ENCODE data around the gene PTPRD.
"Not testable (repeated sequence)": the region's sequence is repeated elsewhere in the genome, so short reads cannot be mapped to it uniquely, and the experiment has no call there.

Gene PTPRD

GRCh38 chr9:9970514-9970913 is 642.3 kb downstream of the PTPRD start:
- Mint-ChIP-seq H3K9me3 (peaks cover 3% of the 10 kb centered on the region), H3K4me1 (no peaks in the 10 kb centered on the region), H3K4me3 (no peak overlapping the region), H3K36me3 (no peaks in the 10 kb centered on the region), H3K27ac (no peak overlapping the region)
- ATAC-seq = no peak
- no peak for DNase-seq (ENCODE audit: low spot score in 2 of 2)

GRCh38 chr9:9963841-9964240 is 649.0 kb downstream of the PTPRD start:
- H3K27ac Mint-ChIP-seq = no peak overlapping the region
- peaks cover 12% of the 10 kb centered on the region for H3K9me3 Mint-ChIP-seq
- no peak overlapping the region for H3K4me3 Mint-ChIP-seq
- H3K36me3 Mint-ChIP-seq = no peaks in the 10 kb centered on the region
- no peaks in the 10 kb centered on the region for H3K4me1 Mint-ChIP-seq
- DNase-seq (ENCODE audit: low spot score in 2 of 2) (no peak), ATAC-seq (no peak)

DNA sequence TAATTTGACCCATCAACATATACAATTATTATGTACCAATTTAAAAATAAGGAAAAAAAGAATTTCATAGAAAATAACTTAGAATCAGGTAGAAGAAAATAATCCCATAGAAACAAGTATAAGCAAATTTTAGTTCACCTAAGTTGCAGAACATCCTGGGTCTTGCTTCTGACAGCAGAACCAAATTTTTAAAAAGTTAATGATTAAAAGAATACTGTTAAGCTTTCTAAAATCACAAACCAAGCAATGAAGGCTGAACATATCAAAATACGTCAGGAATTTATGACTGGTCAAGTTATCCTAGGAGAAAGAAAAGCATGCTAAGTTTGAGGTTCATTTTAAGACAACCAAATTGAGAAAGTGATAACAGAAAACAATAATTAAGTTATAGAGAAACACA is 650.9 kb downstream of the PTPRD start:
- Mint-ChIP-seq H3K4me1 (no peaks in the 10 kb centered on the region), H3K36me3 (no peaks in the 10 kb centered on the region), H3K9me3 (peaks cover 12% of the 10 kb centered on the region), H3K4me3 (no peak overlapping the region), H3K27ac (no peak overlapping the region)
- ATAC-seq = no peak
- DNase-seq (ENCODE audit: low spot score in 2 of 2) = no peak

GRCh38 chr9:9961487-9961886 is 651.3 kb downstream of the PTPRD start:
- Mint-ChIP-seq H3K4me1 (no peaks in the 10 kb centered on the region), H3K27ac (no peak overlapping the region), H3K4me3 (no peak overlapping the region), H3K9me3 (peaks cover 12% of the 10 kb centered on the region), H3K36me3 (no peaks in the 10 kb centered on the region)
- DNase-seq (ENCODE audit: low spot score in 2 of 2) (no peak), ATAC-seq (no peak)

- H3K36me3 Mint-ChIP-seq = no peaks in the 10 kb centered on the region
- ATAC-seq (no peak), DNase-seq (ENCODE audit: low spot score in 2 of 2) (no peak)
- peaks cover 4% of the 10 kb centered on the region for H3K9me3 Mint-ChIP-seq
- no peak overlapping the region for H3K27ac Mint-ChIP-seq
- no peak overlapping the region for H3K4me3 Mint-ChIP-seq
- no peaks in the 10 kb centered on the region for H3K4me1 Mint-ChIP-seq
Observed at GRCh38 chr9:9951556-9952160, 661.1 kb downstream of the PTPRD start.

DNA sequence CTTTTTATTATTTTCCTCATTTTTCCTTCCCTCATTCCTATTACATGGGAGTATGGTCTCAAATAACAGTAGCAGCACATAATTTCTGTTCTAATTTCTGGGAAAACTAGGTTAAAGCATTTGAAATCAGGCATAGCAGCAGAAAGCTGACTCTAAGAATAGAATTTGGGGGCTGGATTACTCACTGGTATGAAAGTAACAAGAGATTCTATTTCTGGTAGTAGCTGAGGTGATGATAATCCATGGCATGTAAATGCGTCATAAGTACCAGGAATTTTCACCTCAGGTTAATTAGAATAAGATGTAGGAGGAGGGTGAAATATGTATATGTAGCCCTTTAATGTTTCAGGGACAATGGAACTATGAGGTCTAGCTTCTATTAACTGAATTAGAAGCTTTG is 662.0 kb downstream of the PTPRD start:
- DNase-seq (ENCODE audit: low spot score in 2 of 2) (no peak), ATAC-seq (no peak)
- peaks cover 4% of the 10 kb centered on the region for H3K9me3 Mint-ChIP-seq
- no peak overlapping the region for H3K27ac Mint-ChIP-seq
- no peaks in the 10 kb centered on the region for H3K4me1 Mint-ChIP-seq
- no peak overlapping the region for H3K4me3 Mint-ChIP-seq
- H3K36me3 Mint-ChIP-seq = no peaks in the 10 kb centered on the region

DNA sequence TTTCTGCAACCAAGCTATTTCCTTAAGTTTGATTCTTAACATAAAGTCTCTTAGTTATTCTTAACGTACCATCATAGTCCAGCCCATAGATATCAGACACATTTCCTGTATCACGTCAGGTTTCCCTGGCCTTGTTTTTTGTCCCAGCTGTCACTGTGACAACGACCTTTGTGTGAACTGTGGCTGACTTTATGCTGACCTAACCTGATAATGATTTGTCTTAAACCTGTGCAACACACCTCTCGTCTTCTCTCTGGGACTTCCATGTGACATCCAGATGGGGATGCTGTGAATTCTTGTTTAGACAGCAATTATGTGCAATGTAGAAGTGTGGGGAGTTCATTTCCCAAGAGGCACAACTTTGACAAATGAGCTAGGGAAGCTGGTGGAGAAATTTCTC is 662.8 kb downstream of the PTPRD start:
- DNase-seq (ENCODE audit: low spot score in 2 of 2) = no peak
- ATAC-seq = no peak
- H3K27ac Mint-ChIP-seq = no peak overlapping the region
- no peaks in the 10 kb centered on the region for H3K36me3 Mint-ChIP-seq
- no peaks in the 10 kb centered on the region for H3K4me1 Mint-ChIP-seq
- no peak overlapping the region for H3K4me3 Mint-ChIP-seq
- peaks cover 4% of the 10 kb centered on the region for H3K9me3 Mint-ChIP-seq

- no peak overlapping the region for H3K4me3 Mint-ChIP-seq
- H3K9me3 Mint-ChIP-seq = peaks cover 4% of the 10 kb centered on the region
- H3K36me3 Mint-ChIP-seq = no peaks in the 10 kb centered on the region
- DNase-seq (ENCODE audit: low spot score in 2 of 2) (no peak), ATAC-seq (no peak)
- H3K4me1 Mint-ChIP-seq = no peaks in the 10 kb centered on the region
- H3K27ac Mint-ChIP-seq = no peak overlapping the region
Observed at GRCh38 chr9:9949368-9949767, 663.4 kb downstream of the PTPRD start.

- no peak for DNase-seq (ENCODE audit: low spot score in 2 of 2)
- Mint-ChIP-seq H3K4me3 (no peak overlapping the region), H3K4me1 (no peaks in the 10 kb centered on the region)
Observed at GRCh38 chr9:9945966-9946365, 666.8 kb downstream of the PTPRD start.

DNA sequence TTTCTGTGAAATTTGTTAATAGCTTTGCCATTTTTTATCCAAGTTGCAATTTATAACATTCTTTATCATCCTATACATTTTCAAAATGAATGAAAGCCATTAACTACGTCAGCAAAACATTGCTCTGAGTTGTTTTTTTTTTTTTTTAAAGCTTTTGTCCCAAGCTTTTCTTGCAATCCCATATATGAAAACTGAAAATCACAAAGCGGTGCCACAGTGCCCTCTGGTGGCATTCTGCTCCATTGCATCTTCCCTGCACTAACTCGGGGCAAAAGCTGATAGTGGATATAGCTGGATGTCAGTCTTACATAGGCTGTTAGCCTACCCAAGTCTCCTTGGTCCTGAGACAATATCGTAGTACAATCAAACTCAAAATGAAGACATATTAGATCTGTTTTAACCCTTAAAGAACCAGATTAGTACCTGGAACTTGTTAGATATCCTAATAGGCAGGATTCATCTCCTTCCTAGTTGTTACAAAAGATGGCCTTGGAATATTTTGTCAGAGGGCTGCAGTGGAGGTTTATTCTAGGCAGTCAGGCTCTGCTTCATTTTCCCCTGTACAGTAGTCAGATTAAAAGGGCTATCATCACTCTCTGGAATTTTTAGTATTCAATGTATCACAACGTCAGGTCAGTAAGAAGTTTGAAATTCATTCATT is 669.9 kb downstream of the PTPRD start:
- ATAC-seq (peak; percentile 42), DNase-seq (ENCODE audit: low spot score in 2 of 2) (peak; percentile 23 to 61)
- no peaks in the 10 kb centered on the region for H3K4me1 Mint-ChIP-seq
- H3K4me3 Mint-ChIP-seq = no peak overlapping the region
- no peaks in the 10 kb centered on the region for H3K36me3 Mint-ChIP-seq
- no peak overlapping the region for H3K27ac Mint-ChIP-seq
- no peaks in the 10 kb centered on the region for H3K9me3 Mint-ChIP-seq

More at GRCh38 chr9:9945966-9946365, 666.8 kb downstream of the PTPRD start:
- ATAC-seq = no peak
- Mint-ChIP-seq H3K9me3 (peaks cover 4% of the 10 kb centered on the region), H3K27ac (no peak overlapping the region), H3K36me3 (no peaks in the 10 kb centered on the region)

DNA sequence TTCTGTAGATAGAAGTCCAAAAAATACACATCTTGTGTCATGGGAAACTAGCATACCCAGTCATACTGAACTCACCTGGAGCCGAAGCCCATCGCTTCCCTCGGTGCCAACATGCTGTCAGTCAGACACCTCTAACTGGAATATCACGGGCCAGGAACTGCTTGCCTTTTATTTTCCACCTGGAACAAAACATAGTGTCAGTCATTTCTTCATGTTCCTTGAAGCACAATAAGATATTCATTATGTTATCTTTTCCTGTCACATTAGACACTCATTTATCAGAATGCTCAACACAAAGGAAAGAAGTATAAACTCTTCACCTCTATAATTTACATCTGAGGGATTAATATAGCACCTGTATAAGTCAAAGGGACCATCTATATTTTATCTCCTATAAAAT is 674.4 kb downstream of the PTPRD start:
- ATAC-seq (no peak), DNase-seq (ENCODE audit: low spot score in 2 of 2) (no peak)
- Mint-ChIP-seq H3K4me3 (no peak overlapping the region), H3K36me3 (no peaks in the 10 kb centered on the region), H3K9me3 (peaks cover 3% of the 10 kb centered on the region), H3K27ac (no peak overlapping the region), H3K4me1 (no peaks in the 10 kb centered on the region)

GRCh38 chr9:9931464-9931863 is 681.3 kb downstream of the PTPRD start:
- not testable (repeated sequence) for ATAC-seq; H3K36me3 Mint-ChIP-seq; H3K4me3 Mint-ChIP-seq; H3K9me3 Mint-ChIP-seq; H3K27ac Mint-ChIP-seq; H3K4me1 Mint-ChIP-seq; DNase-seq (ENCODE audit: low spot score in 2 of 2)

GRCh38 chr9:9924376-9924775 is 688.4 kb downstream of the PTPRD start:
- Mint-ChIP-seq H3K27ac (no peak overlapping the region), H3K36me3 (no peaks in the 10 kb centered on the region), H3K4me3 (no peak overlapping the region), H3K4me1 (no peaks in the 10 kb centered on the region), H3K9me3 (peaks cover 17% of the 10 kb centered on the region)
- ATAC-seq (no peak), DNase-seq (ENCODE audit: low spot score in 2 of 2) (no peak)

DNA sequence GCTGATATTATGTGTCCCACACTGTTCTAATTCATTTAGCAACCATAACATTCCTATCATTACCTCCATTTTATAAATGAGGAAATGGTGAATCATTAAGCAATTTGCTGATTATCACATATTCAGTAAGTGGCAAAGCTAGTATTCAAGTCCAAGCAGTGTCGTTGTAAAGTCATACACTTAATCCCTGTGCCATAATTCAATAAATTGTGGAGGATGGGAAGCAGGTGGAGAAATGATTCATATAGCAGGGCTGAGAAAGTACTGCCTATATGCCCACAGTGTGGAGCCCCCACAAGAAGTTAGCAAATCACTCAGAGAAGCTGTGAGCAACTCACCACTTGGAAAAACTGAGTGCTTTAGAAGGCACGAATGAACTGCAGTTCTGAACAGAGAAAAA is 691.0 kb downstream of the PTPRD start:
- DNase-seq (ENCODE audit: low spot score in 2 of 2) (no peak), ATAC-seq (no peak)
- H3K4me3 Mint-ChIP-seq = no peak overlapping the region
- no peaks in the 10 kb centered on the region for H3K36me3 Mint-ChIP-seq
- H3K9me3 Mint-ChIP-seq = peaks cover 21% of the 10 kb centered on the region
- H3K4me1 Mint-ChIP-seq = no peaks in the 10 kb centered on the region
- no peak overlapping the region for H3K27ac Mint-ChIP-seq

DNA sequence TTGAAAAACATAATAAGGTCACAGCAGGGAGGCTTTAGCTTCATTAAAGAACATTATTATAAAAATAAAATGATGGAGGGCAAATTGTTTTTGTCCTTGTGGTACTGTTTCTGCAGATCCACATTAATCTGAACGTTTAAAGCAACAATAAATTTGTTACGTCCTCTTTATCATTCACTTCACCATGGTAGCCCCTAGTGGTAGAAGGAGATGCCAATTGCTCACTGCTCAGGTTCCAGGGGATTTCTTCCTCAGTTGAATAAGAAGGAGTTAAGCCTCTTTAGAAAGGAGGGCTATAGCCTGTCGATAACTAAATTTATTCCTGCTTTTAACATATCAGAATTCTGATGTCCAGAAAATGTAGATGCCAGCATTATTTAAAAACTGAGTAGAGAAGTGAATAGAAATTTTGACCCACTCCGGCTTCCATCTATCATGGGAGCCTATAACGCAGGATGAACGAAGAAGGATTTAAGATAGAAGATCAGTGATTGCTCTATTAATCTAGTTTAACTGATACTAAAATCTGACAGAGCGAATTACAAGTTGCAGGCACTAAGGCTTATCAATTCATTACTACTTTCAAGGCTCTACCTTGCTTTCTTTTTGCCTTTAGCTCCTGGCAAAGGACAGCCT is 692.3 kb downstream of the PTPRD start:
- Mint-ChIP-seq H3K4me1 (no peaks in the 10 kb centered on the region), H3K27ac (no peak overlapping the region), H3K9me3 (peaks cover 22% of the 10 kb centered on the region), H3K4me3 (no peak overlapping the region), H3K36me3 (no peaks in the 10 kb centered on the region)
- ATAC-seq = no peak
- DNase-seq (ENCODE audit: low spot score in 2 of 2) = no peak

- no peak for DNase-seq (ENCODE audit: low spot score in 2 of 2)
- Mint-ChIP-seq H3K4me3 (no peak overlapping the region), H3K27ac (no peak overlapping the region), H3K9me3 (peaks cover 28% of the 10 kb centered on the region), H3K36me3 (no peaks in the 10 kb centered on the region), H3K4me1 (no peaks in the 10 kb centered on the region)
- ATAC-seq = no peak
Observed at GRCh38 chr9:9919174-9919775, 693.5 kb downstream of the PTPRD start.

All from stimulated activated effector memory CD8-positive, alpha-beta T cell treated with anti-CD3 and anti-CD28 coated beads, Interleukin-12 subunit alpha, Interleukin-12 subunit beta, amount 100 ng/mL, for 72 hours (primary cell).